HepG2 (cell line): Measurements from ENCODE around the gene UBE2M. TPM values are rescaled to one million over a fixed set of nuclear protein-coding genes. Genes with fewer than 3 reads are reported as not detected.

Experiments used
- ASH2L ChIP-seq: fragments of 300-600, 200-600 bp; sonication (generic); IDR thresholded peaks from 2 replicates; pipeline ENCODE4 v1.7.0; 2017; ENCODE audit warnings: low read depth, mild to moderate bottlenecking, moderate library complexity, mixed read lengths, low read length; ENCODE audit not compliant: insufficient read length
- BCL6 ChIP-seq: IDR thresholded peaks from 2 replicates; pipeline ENCODE4 v1.6.1; 2016; ENCODE audit warnings: missing genetic modification reagents, missing compliant biosample characterization
- CCAR2 ChIP-seq: fragments of 200-400 bp; formaldehyde crosslinking; optimal IDR thresholded peaks from 2 replicates; pipeline ENCODE3; 2018; ENCODE audit warnings: low read depth, mild to moderate bottlenecking, low read length, moderate library complexity
- CTCF ChIP-seq: sonication (generic); formaldehyde crosslinking; IDR thresholded peaks from 2 replicates; pipeline ENCODE4 v1.5.0; 2020; ENCODE audit warnings: mild to moderate bottlenecking, missing genetic modification reagents, moderate library complexity
- EEA1 ChIP-seq: sonication (generic); formaldehyde crosslinking; IDR thresholded peaks from 2 replicates; pipeline ENCODE4 v1.5.1; 2020; ENCODE audit warnings: mild to moderate bottlenecking, missing genetic modification reagents, borderline replicate concordance
- GATA4 ChIP-seq: sonication (generic); IDR thresholded peaks from 2 replicates; pipeline ENCODE4 v1.6.1; 2016; ENCODE audit warnings: antibody characterized with exemption, low read depth, borderline replicate concordance
- GTF2F1 ChIP-seq: fragments of 150-350 bp; IDR thresholded peaks from 2 replicates; pipeline ENCODE4 v1.6.1; 2014; ENCODE audit warnings: low read length
- GTF3A ChIP-seq: sonication (generic); formaldehyde crosslinking; conservative IDR thresholded peaks from 2 replicates; pipeline ENCODE4 v1.4.0; 2020; ENCODE audit warnings: mild to moderate bottlenecking, missing genetic modification reagents
- HBP1 ChIP-seq: IDR thresholded peaks from 2 replicates; pipeline ENCODE4 v1.6.1; 2016; ENCODE audit warnings: low read depth, control low read depth
- HIC2 ChIP-seq: sonication (generic); formaldehyde crosslinking; IDR thresholded peaks from 2 replicates; pipeline ENCODE4 v1.9.0; 2022; ENCODE audit warnings: low read depth, missing genetic modification reagents
- HINFP ChIP-seq: sonication (generic); formaldehyde crosslinking; IDR thresholded peaks from 2 replicates; pipeline ENCODE4 v1.4.0; 2020; ENCODE audit warnings: low read depth, mild to moderate bottlenecking, missing genetic modification reagents
- IRF2 ChIP-seq: IDR thresholded peaks from 2 replicates; pipeline ENCODE4 v1.6.1; 2018; ENCODE audit warnings: missing genetic modification reagents, missing compliant biosample characterization
- KDM3A ChIP-seq: IDR thresholded peaks from 2 replicates; pipeline ENCODE4 v1.6.1; 2018; ENCODE audit warnings: low read depth, missing compliant biosample characterization
- NR0B2 ChIP-seq: sonication (generic); formaldehyde crosslinking; IDR thresholded peaks from 2 replicates; pipeline ENCODE4 v1.4.0; 2020; ENCODE audit warnings: mild to moderate bottlenecking, missing genetic modification reagents
- POGK ChIP-seq: sonication (generic); formaldehyde crosslinking; conservative IDR thresholded peaks from 2 replicates; pipeline ENCODE4 v1.8.0; 2022; ENCODE audit warnings: mild to moderate bottlenecking, moderate library complexity, missing genetic modification reagents
- POLR2AphosphoS5 ChIP-seq: IDR thresholded peaks from 2 replicates; pipeline ENCODE4 v1.6.1; 2012; ENCODE audit warnings: low read depth, low read length
- ZNF337 ChIP-seq: sonication (generic); formaldehyde crosslinking; IDR thresholded peaks from 2 replicates; pipeline ENCODE4 v1.5.1; 2020; ENCODE audit warnings: missing genetic modification reagents, low read depth, mild to moderate bottlenecking, borderline replicate concordance
- ZNF556 ChIP-seq: sonication (generic); formaldehyde crosslinking; IDR thresholded peaks from 2 replicates; pipeline ENCODE4 v1.4.0; 2020; ENCODE audit warnings: mild to moderate bottlenecking, missing genetic modification reagents, borderline replicate concordance
- ZNF761 ChIP-seq: sonication (generic); formaldehyde crosslinking; conservative IDR thresholded peaks from 2 replicates; pipeline ENCODE4 v1.4.0; 2020; ENCODE audit warnings: mild to moderate bottlenecking, missing genetic modification reagents
- polyA plus RNA-seq, 8 experiments: library from polyadenylated mRNA; depleted of rRNA in 3 of 8; stranded (reverse) in 7 of 8; unstranded in 1 of 8; fragments of >200 nt; fragmentation: Illumina TruSeq in 4 of 8; extraction: Trizol in 4 of 8; gene quantifications; 2 replicates each; pipeline versions ENCODE4 v1.2.1 to v1.2.3, GENCODE V29; 2011 to 2016; ENCODE audit warnings: low read depth in 4 of 8, missing spikeins in 1 of 8, mixed read lengths in 1 of 8; ENCODE audit not compliant: insufficient read depth in 1 of 8
- total RNA-seq, 5 experiments: library from RNA; depleted of rRNA; stranded (reverse); fragments of >200 nt; fragmentation: Illumina TruSeq; extraction: Trizol; gene quantifications; 2 replicates each; pipeline ENCODE4 v1.2.3, GENCODE V29; 2016; ENCODE audit warnings: low read depth in 1 of 5

Gene UBE2M
- total and polyA plus RNA-seq, 2 of the 13 experiments (the other 11 are each of a cell fraction or from before 2014, with no cell fraction given) = 36.2 to 50.3 TPM

- peak; percentile 42 for TF ChIP-seq CTCF (CRISPR knock-in tag)
- peak; percentile 71; the same call in 1 of the 2 replicates for TF ChIP-seq ZNF556 (CRISPR knock-in tag)
- TF ChIP-seq HBP1 = no peak
- TF ChIP-seq IRF2 (CRISPR knock-in tag) = peak; percentile 42; the same call in 1 of the 2 replicates
- no peak for TF ChIP-seq CCAR2
- 0 out of 2 replicates have a peak, but pooled peaks have one; percentile 21 for TF ChIP-seq GATA4
- no peak for TF ChIP-seq GTF2F1
- no peak for TF ChIP-seq ZNF337
- TF ChIP-seq ASH2L = peak; percentile 31
- TF ChIP-seq GTF3A (CRISPR knock-in tag) = peak; percentile 85; the same call in 1 of the 2 replicates
- peak; percentile 51; the same call in 1 of the 2 replicates for TF ChIP-seq BCL6
- peak; percentile 98 for TF ChIP-seq HIC2 (CRISPR knock-in tag)
- peak; percentile 82; the same call in 1 of the 2 replicates for TF ChIP-seq ZNF761 (CRISPR knock-in tag)
- 0 out of 2 replicates have a peak, but pooled peaks have one; percentile 6 for TF ChIP-seq KDM3A (CRISPR knock-in tag)
- 0 out of 2 replicates have a peak, but pooled peaks have one; percentile 51 for TF ChIP-seq POGK (CRISPR knock-in tag)
- TF ChIP-seq HINFP (CRISPR knock-in tag) = 0 out of 2 replicates have a peak, but pooled peaks have one; percentile 45
- peak; percentile 80; the same call in 1 of the 2 replicates for TF ChIP-seq EEA1 (CRISPR knock-in tag)
- TF ChIP-seq NR0B2 = 0 out of 2 replicates have a peak, but pooled peaks have one; percentile 1
- peak; percentile 81 for TF ChIP-seq POLR2AphosphoS5
Measured at GRCh38 chr19:58511353-58512208, 46.8 kb downstream of the UBE2M start, which contains the start of gene SLC27A5 (continued).
